H1 (cell line): ENCODE data around the gene LYPD6. TPM values are rescaled to one million over a fixed set of nuclear protein-coding genes. Genes with fewer than 3 reads are reported as not detected.

Experiments used
- CHD7 ChIP-seq: fragments of 300-600 bp; sonication (generic); IDR thresholded peaks from 2 replicates; pipeline ENCODE4 v1.7.1; 2012; ENCODE audit warnings: low read length, moderate library complexity, mild to moderate bottlenecking, inconsistent platforms; ENCODE audit not compliant: insufficient replicate concordance
- EGR1 ChIP-seq: IDR thresholded peaks from 2 replicates; pipeline ENCODE4 v1.6.1; 2011; ENCODE audit warnings: low read depth, low read length, borderline replicate concordance
- KDM5A ChIP-seq: fragments of 200-600 bp; IDR thresholded peaks from 2 replicates; pipeline ENCODE4 v1.7.1; 2012; ENCODE audit warnings: mild to moderate bottlenecking, low read length, inconsistent platforms, mixed read lengths
- MAX ChIP-seq: IDR thresholded peaks from 2 replicates; pipeline ENCODE4 v1.6.1; 2012; ENCODE audit warnings: inconsistent platforms
- PHF8 ChIP-seq: fragments of 200-600 bp; sonication (generic); conservative IDR thresholded peaks from 2 replicates; pipeline ENCODE4 v1.7.1; 2012; ENCODE audit warnings: low read depth, mild to moderate bottlenecking, inconsistent platforms, low read length, moderate library complexity
- SAP30 ChIP-seq: fragments of 300-600 bp; sonication (generic); IDR thresholded peaks from 2 replicates; pipeline ENCODE4 v1.7.1; 2012; ENCODE audit warnings: low read length, moderate library complexity, mild to moderate bottlenecking, inconsistent platforms; ENCODE audit not compliant: insufficient read depth, insufficient replicate concordance
- SP1 ChIP-seq: IDR thresholded peaks from 2 replicates; pipeline ENCODE4 v1.6.1; 2011; ENCODE audit warnings: low read depth, low read length
- TCF12 ChIP-seq: IDR thresholded peaks from 2 replicates; pipeline ENCODE4 v1.6.1; 2011; ENCODE audit warnings: low read depth, mild to moderate bottlenecking, low read length
- TEAD4 ChIP-seq: IDR thresholded peaks from 2 replicates; pipeline ENCODE4 v1.6.1; 2012; ENCODE audit warnings: low read depth, low read length, inconsistent platforms, mixed read lengths
- polyA plus RNA-seq, 7 experiments: library from polyadenylated mRNA; depleted of rRNA in 3 of 7; stranded (reverse) in 5 of 7; unstranded in 2 of 7; fragments of >200 nt in 5 of 7; fragments of 200-250 nt in 2 of 7; gene quantifications; 1 replicate in 5 of 7; 2 replicates in 1 of 7; 4 replicates in 1 of 7; pipeline versions ENCODE4 v1.2.1 to v1.2.3, GENCODE V29; 2011 to 2013; ENCODE audit warnings: missing spikeins in 2 of 7, mixed read lengths in 2 of 7
- total RNA-seq: library from RNA; stranded (reverse); fragmentation: NEBNext Ultra II Directional; extraction: Animal tissue kit (Norgen Biotek cat#: 25700); gene quantifications from 2 replicates; pipeline ENCODE4 v1.2.1, GENCODE V29; 2021

The LYPD6 gene
- total and polyA plus RNA-seq, 2 of the 8 experiments (the other 6 are each of a cell fraction or from before 2014, with no cell fraction given) = 5.6 to 8.9 TPM

DNA sequence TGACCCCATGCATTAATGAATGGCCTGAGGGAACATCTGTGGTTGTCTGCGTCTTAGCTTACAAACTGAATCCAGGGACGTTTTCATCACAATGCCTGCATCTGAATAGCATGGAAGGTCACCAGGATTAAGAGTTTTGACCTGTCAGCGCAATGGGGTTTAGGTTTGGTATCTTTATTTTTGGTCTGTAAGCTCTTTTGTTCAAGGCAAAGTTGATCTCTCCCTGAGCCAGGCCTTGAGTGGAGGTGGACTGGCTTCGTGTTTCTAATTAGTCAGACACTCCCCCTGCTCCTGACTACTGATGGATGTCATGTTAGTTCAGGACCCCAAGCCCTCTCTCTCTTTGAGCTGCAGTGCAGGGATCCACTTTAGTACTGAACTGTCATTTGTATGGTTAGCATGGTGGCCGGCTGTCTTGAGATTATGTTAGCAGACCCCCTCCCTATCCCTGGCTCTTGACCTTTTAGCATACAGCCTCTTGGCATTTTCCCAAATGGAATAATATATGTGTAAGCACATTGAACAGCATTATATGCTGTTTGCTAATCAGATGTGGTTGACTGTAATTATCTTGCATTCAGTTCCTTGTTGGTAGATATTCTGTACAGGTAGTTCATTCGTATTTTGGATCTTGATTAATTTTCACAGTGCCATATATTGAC lies 59.2 kb downstream of the LYPD6 start (continued):
- no peak for TF ChIP-seq CHD7
- TF ChIP-seq KDM5A = no peak
- TF ChIP-seq EGR1 = no peak
- no peak for TF ChIP-seq TCF12
- no peak for TF ChIP-seq MAX
- TF ChIP-seq SAP30 = no peak
- no peak for TF ChIP-seq TEAD4
- no peak for TF ChIP-seq PHF8
- TF ChIP-seq SP1 = no peak
